PC-9 (cell line): ENCODE data around the gene DUOXA2. TPM values are rescaled to one million over a fixed set of nuclear protein-coding genes. Genes with fewer than 3 reads are reported as not detected.

ENCODE experiments used
- BruUV-seq: library from RNA; stranded (reverse); fragments of 400-500 nt; replicated peaks from 2 replicates; lab custom pipeline; 2021; lab: Mats Ljungman, UMichigan
- CTCF ChIA-PET: fragments of 300-600 bp; sonication (Branson Sonifier 250); formaldehyde crosslinking; loops from one replicate; lab custom pipeline; 2022; ENCODE audit warnings: antibody characterized with exemption; lab: Charles Lee
- POLR2A ChIA-PET: fragments of 300-600 bp; sonication (Branson Sonifier 250); formaldehyde crosslinking; loops from one replicate; lab custom pipeline; 2022; ENCODE audit warnings: antibody characterized with exemption; ENCODE audit not compliant: unreplicated experiment; lab: Charles Lee
- DNase-seq, 2 experiments: peaks; one replicate each; pipeline versions ENCODE4 v3.0.0 to v3.0.0-alpha.2; 2015 to 2022; ENCODE audit warnings: mixed read lengths in 1 of 2
- H2AFZ ChIP-seq: fragments of 200-600 bp; sonication (generic); 2 replicates; pipeline ENCODE4 v1.8.1; 2017; ENCODE audit warnings: antibody characterized with exemption
- H3F3A ChIP-seq: fragments of 200-600 bp; sonication (generic); 2 replicates; pipeline ENCODE4 v1.8.1; 2017; ENCODE audit warnings: antibody characterized with exemption, mild to moderate bottlenecking, low read depth; ENCODE audit not compliant: insufficient read depth
- H3K27ac ChIP-seq: fragments of 200-600 bp; sonication (generic); 2 replicates; pipeline ENCODE4 v1.6.1; 2016; ENCODE audit warnings: mixed run types
- H3K27me3 ChIP-seq: fragments of 200-600 bp; sonication (generic); 2 replicates; pipeline ENCODE4 v1.6.1; 2016; ENCODE audit warnings: low read depth, mixed run types; ENCODE audit not compliant: insufficient read depth
- H3K36me3 ChIP-seq: fragments of 200-600 bp; sonication (generic); 2 replicates; pipeline ENCODE4 v1.6.1; 2016; ENCODE audit warnings: low read depth, mixed run types
- H3K4me1 ChIP-seq: fragments of 200-600 bp; sonication (generic); replicated peaks from 2 replicates; pipeline ENCODE4 v1.6.1; 2016; ENCODE audit warnings: mixed run types; ENCODE audit not compliant: insufficient read depth
- H3K4me2 ChIP-seq: fragments of 200-600 bp; sonication (generic); 2 replicates; pipeline ENCODE4 v1.6.1; 2017; ENCODE audit warnings: mixed run types
- H3K4me3 ChIP-seq: fragments of 200-600 bp; sonication (generic); 2 replicates; pipeline ENCODE4 v1.6.1; 2016; ENCODE audit warnings: mixed run types
- H3K79me2 ChIP-seq: fragments of 200-600 bp; sonication (generic); 2 replicates; pipeline ENCODE4 v1.6.1; 2017; ENCODE audit warnings: low read depth, mixed run types
- H3K9me2 ChIP-seq: fragments of 200-600 bp; sonication (generic); 2 replicates; pipeline ENCODE4 v1.8.1; 2017; ENCODE audit warnings: mild to moderate bottlenecking; ENCODE audit not compliant: insufficient read depth
- H3K9me3 ChIP-seq: fragments of 200-600 bp; sonication (generic); 2 replicates; pipeline ENCODE4 v1.8.1; 2016; ENCODE audit warnings: low read depth; ENCODE audit not compliant: insufficient read depth
- H4K20me1 ChIP-seq: fragments of 200-600 bp; sonication (generic); 2 replicates; pipeline ENCODE4 v1.8.1; 2017; ENCODE audit not compliant: insufficient read depth
- EZH2 ChIP-seq: fragments of 200-600 bp; sonication (generic); IDR thresholded peaks from 2 replicates; pipeline ENCODE4 v1.8.0; 2017; ENCODE audit warnings: antibody characterized with exemption, low read depth
- intact Hi-C: fragments of 100-400 bp; cut with micrococcal nuclease; formaldehyde crosslinking; loops from one replicate; pipeline ENCODE4 v1.10.0; 2022; ENCODE audit not compliant: unreplicated experiment
- total RNA-seq: library from RNA; stranded (reverse); gene quantifications from 2 replicates; pipeline ENCODE4 v1.2.3, GENCODE V29; 2021
- TF ChIP-seq, protein P1 (sequence below): fragments of 200-600 bp; sonication (generic); conservative IDR thresholded peaks from 2 replicates; pipeline ENCODE4 v1.6.1; 2017; ENCODE audit warnings: mixed run types, antibody characterized with exemption, mild to moderate bottlenecking, moderate library complexity

Gene DUOXA2
- total RNA-seq, 1 experiment from 2014 or later: not detected

DNA sequence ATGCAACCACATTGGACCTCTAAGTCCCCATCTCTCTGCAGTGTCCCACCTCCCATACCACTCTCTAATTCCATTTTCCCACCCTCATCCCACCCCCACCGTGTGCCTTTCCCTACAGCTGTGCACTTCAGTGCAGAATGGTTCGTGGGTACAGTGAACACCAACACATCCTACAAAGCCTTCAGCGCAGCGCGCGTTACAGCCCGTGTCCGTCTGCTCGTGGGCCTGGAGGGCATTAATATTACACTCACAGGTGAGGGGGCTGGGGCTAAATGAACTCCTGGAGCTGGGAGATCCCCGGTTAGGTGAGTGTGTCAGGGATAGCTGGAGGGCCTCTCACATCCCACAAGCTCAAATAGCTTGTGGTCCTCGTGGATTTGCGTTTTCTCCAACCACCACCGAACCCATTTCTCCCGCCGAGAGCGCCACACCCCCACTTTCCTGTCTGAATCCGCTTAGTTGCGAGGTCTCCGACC lies 1.9 kb downstream of the DUOXA2 start:
- Histone ChIP-seq H3K4me2 (no peak overlapping the region), H3K79me2 (no peaks in the 10 kb centered on the region), H3F3A (no peaks in the 10 kb centered on the region), H2AFZ (no peak overlapping the region), H4K20me1 (no peaks in the 10 kb centered on the region), H3K9me2 (no peaks in the 10 kb centered on the region), H3K36me3 (no peaks in the 10 kb centered on the region), H3K4me1 (no peaks in the 10 kb centered on the region), H3K4me3 (no peak overlapping the region), H3K27ac (no peak overlapping the region), H3K27me3 (peaks cover 3% of the 10 kb centered on the region; the same call in 1 of the 2 replicates), H3K9me3 (no peaks in the 10 kb centered on the region)
- no peak for TF ChIP-seq EZH2
- TF ChIP-seq, protein P1, sequence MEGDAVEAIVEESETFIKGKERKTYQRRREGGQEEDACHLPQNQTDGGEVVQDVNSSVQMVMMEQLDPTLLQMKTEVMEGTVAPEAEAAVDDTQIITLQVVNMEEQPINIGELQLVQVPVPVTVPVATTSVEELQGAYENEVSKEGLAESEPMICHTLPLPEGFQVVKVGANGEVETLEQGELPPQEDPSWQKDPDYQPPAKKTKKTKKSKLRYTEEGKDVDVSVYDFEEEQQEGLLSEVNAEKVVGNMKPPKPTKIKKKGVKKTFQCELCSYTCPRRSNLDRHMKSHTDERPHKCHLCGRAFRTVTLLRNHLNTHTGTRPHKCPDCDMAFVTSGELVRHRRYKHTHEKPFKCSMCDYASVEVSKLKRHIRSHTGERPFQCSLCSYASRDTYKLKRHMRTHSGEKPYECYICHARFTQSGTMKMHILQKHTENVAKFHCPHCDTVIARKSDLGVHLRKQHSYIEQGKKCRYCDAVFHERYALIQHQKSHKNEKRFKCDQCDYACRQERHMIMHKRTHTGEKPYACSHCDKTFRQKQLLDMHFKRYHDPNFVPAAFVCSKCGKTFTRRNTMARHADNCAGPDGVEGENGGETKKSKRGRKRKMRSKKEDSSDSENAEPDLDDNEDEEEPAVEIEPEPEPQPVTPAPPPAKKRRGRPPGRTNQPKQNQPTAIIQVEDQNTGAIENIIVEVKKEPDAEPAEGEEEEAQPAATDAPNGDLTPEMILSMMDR: no peak
- BruUV-seq: no TSS peak
- intact Hi-C loops: loop anchor here (5.0 kb wide), 1 partner anchor 144 kb away; no protein-coding TSS in a partner anchor
- DNase-seq: no peak
- ChIA-PET POLR2A (no interaction called here), CTCF (interaction anchor here (0.6 kb wide), 1 partner anchor 563 kb away, joined by 4 read pairs; no protein-coding TSS in a partner anchor)

DNA sequence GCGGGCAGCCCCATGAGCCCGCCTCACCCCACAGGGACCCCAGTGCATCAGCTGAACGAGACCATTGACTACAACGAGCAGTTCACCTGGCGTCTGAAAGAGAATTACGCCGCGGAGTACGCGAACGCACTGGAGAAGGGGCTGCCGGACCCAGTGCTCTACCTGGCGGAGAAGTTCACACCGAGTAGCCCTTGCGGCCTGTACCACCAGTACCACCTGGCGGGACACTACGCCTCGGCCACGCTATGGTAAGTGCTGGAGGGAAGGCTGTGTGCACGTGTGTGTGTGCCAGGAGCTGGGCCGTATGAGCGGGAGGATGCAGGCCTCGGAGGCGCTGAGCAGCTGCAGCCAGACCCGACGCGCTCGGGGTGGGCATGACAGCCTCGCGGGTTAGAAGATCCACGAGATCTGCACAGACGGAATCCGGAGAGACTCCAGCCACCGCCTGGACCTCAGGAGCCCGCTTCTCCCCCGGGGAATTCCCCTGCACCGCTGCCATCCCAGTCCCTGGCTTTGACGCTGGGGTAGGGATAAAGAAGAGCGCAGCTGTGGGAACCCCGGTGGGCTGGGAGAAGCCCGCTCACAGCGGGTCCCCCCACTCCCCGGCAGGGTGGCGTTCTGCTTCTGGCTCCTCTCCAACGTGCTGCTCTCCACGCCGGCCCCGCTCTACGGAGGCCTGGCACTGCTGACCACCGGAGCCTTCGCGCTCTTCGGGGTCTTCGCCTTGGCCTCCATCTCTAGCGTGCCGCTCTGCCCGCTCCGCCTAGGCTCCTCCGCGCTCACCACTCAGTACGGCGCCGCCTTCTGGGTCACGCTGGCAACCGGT lies 2.6 kb downstream of the DUOXA2 start:
- no peak for DNase-seq
- Histone ChIP-seq H2AFZ (no peak overlapping the region), H3K4me3 (no peak overlapping the region), H3K27me3 (peaks cover 3% of the 10 kb centered on the region; the same call in 1 of the 2 replicates), H3K27ac (no peak overlapping the region), H3K79me2 (no peaks in the 10 kb centered on the region), H3K36me3 (no peaks in the 10 kb centered on the region), H3F3A (no peaks in the 10 kb centered on the region), H3K4me1 (peaks cover 4% of the 10 kb centered on the region; the same call in 1 of the 2 replicates), H3K4me2 (no peak overlapping the region), H3K9me2 (no peaks in the 10 kb centered on the region), H4K20me1 (no peaks in the 10 kb centered on the region), H3K9me3 (no peaks in the 10 kb centered on the region)
- ChIA-PET POLR2A (no interaction called here), CTCF (no interaction called here)
- BruUV-seq: no TSS peak
- intact Hi-C loops: loop anchor here (5.0 kb wide), 1 partner anchor 144 kb away; no protein-coding TSS in a partner anchor
- TF ChIP-seq EZH2: no peak
- TF ChIP-seq, protein P1: no peak

DNA sequence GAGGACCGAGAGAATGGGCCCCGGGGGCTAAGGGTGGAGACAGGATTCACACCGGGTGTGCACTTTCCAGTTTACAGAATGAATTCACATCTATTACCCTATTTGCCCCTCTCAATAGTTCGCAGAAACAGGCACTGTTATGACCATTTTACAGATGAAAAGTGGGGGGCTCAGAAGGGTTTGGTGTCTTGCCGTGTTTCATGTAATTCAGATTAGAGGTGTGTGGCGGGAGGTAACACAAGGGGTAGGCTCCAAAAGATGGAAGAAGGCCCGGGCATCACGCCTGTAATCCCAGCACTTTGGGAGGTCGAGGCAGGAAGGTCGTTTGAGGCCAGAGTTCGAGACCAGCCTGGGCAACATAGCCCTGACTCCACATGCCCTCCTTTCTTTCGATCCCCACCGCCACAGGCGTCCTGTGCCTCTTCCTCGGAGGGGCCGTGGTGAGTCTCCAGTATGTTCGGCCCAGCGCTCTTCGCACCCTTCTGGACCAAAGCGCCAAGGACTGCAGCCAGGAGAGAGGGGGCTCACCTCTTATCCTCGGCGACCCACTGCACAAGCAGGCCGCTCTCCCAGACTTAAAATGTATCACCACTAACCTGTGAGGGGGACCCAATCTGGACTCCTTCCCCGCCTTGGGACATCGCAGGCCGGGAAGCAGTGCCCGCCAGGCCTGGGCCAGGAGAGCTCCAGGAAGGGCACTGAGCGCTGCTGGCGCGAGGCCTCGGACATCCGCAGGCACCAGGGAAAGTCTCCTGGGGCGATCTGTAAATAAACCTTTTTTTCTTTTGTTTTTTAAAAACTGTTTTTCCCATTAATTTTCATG lies 3.4 kb downstream of the DUOXA2 start:
- Histone ChIP-seq H3F3A (no peaks in the 10 kb centered on the region), H3K79me2 (no peaks in the 10 kb centered on the region), H3K4me1 (peaks cover 12% of the 10 kb centered on the region; the same call in 1 of the 2 replicates), H2AFZ (no peak overlapping the region), H4K20me1 (no peaks in the 10 kb centered on the region), H3K4me3 (no peak overlapping the region), H3K9me3 (no peaks in the 10 kb centered on the region), H3K36me3 (no peaks in the 10 kb centered on the region), H3K4me2 (no peak overlapping the region; the same call in 1 of the 2 replicates), H3K9me2 (no peaks in the 10 kb centered on the region), H3K27me3 (peaks cover 3% of the 10 kb centered on the region; the same call in 1 of the 2 replicates), H3K27ac (no peak overlapping the region)
- intact Hi-C loops: loop anchor here (5.0 kb wide), 1 partner anchor 145 kb away; no protein-coding TSS in a partner anchor
- POLR2A ChIA-PET: interaction anchor here (0.6 kb wide), 1 partner anchor 94 kb away, joined by 3 read pairs; no protein-coding TSS in a partner anchor
- no peak for TF ChIP-seq EZH2
- TF ChIP-seq, protein P1: no peak
- no TSS peak for BruUV-seq
- CTCF ChIA-PET: interaction anchor here (0.5 to 1.5 kb wide), 10 partner anchors 9 to 298 kb away, joined by 3 to 11 read pairs (median 4); no protein-coding TSS in a partner anchor
- no peak for DNase-seq
